H7 (cell line): ENCODE measurements around the gene PMVK. TPM values are rescaled to one million over a fixed set of nuclear protein-coding genes. Genes with fewer than 3 reads are reported as not detected.
"Not testable (repeated sequence)": the region's sequence is repeated elsewhere in the genome, so short reads cannot be mapped to it uniquely, and the experiment has no call there.

ENCODE experiments used
- DNase-seq: peaks from one replicate; pipeline ENCODE4 v3.0.0; 2012
- H3K27me3 ChIP-seq: 2 replicates; pipeline ENCODE4 v1.6.0; 2011; ENCODE audit warnings: mild to moderate bottlenecking, low read length; ENCODE audit not compliant: control insufficient read depth, insufficient read depth
- H3K36me3 ChIP-seq: replicated peaks from 2 replicates; pipeline ENCODE4 v1.5.1; 2011; ENCODE audit warnings: low read length; ENCODE audit not compliant: control insufficient read depth, insufficient read depth
- H3K4me3 ChIP-seq: 2 replicates; pipeline ENCODE4 v1.5.1; 2011; ENCODE audit warnings: low read depth, mild to moderate bottlenecking, control low read depth, low read length, moderate library complexity; ENCODE audit not compliant: insufficient read depth
- total RNA-seq: library from RNA; depleted of rRNA; stranded (reverse); fragments of >200 nt; shearing (Covaris generic); gene quantifications from 2 replicates; pipeline ENCODE4 v1.2.3, GENCODE V29; 2014; rRNA removed

The PMVK gene
- 7.3 and 9.8 TPM in 2 replicates for total RNA-seq

GRCh38 chr1:154936555-154937084 is at the start of gene PMVK:
Gene PMVK, minus strand, starts transcription at chr1:154936719. Its CDS starts 34 bp downstream, at chr1:154936685.
- no peaks in the 10 kb centered on the region for H3K27me3 ChIP-seq
- DNase-seq = peak; percentile 97
- no peaks in the 10 kb centered on the region for H3K36me3 ChIP-seq
- H3K4me3 ChIP-seq = peak within 1 kb of the TSS; percentile 76

- peak overlapping the region; percentile 97 for H3K4me3 ChIP-seq
- H3K36me3 ChIP-seq = peaks cover 27% of the 10 kb centered on the region
- H3K27me3 ChIP-seq = no peaks in the 10 kb centered on the region
- DNase-seq = peak; percentile 46
Measured at GRCh38 chr1:154983776-154984466, 47.4 kb upstream of the PMVK start.

GRCh38 chr1:154982897-154983648 is 46.6 kb upstream of the PMVK start, which contains the start of gene FLAD1:
Gene FLAD1, plus strand, starts transcription at chr1:154983344. Its CDS starts 351 bp downstream, at chr1:154983695.
- Histone ChIP-seq H3K27me3 (no peaks in the 10 kb centered on the region), H3K36me3 (peaks cover 22% of the 10 kb centered on the region), H3K4me3 (peak within 1 kb of the TSS; percentile 97)
- DNase-seq = peak; percentile 98

GRCh38 chr1:154982341-154982740 is 45.8 kb upstream of the PMVK start:
- Histone ChIP-seq H3K4me3 (peak overlapping the region; percentile 38), H3K36me3 (peaks cover 19% of the 10 kb centered on the region), H3K27me3 (no peaks in the 10 kb centered on the region)
- DNase-seq = no peak

- no peak for DNase-seq
- H3K27me3 ChIP-seq = no peaks in the 10 kb centered on the region
- H3K4me3 ChIP-seq = no peak overlapping the region
- peaks cover 13% of the 10 kb centered on the region for H3K36me3 ChIP-seq
Measured at GRCh38 chr1:154978360-154978759, 41.8 kb upstream of the PMVK start.

GRCh38 chr1:154977762-154978161 is 41.2 kb upstream of the PMVK start:
- H3K27me3 ChIP-seq, DNase-seq, H3K4me3 ChIP-seq: not testable (repeated sequence)
- peaks cover 13% of the 10 kb centered on the region for H3K36me3 ChIP-seq

- Histone ChIP-seq H3K27me3 (no peaks in the 10 kb centered on the region), H3K36me3 (peaks cover 13% of the 10 kb centered on the region), H3K4me3 (peak overlapping the region; percentile 96)
- peak; percentile 58 for DNase-seq
Measured at GRCh38 chr1:154975409-154976059, 39.0 kb upstream of the PMVK start.

- peak overlapping the region; percentile 96 for H3K4me3 ChIP-seq
- H3K27me3 ChIP-seq = no peaks in the 10 kb centered on the region
- H3K36me3 ChIP-seq = peaks cover 13% of the 10 kb centered on the region
- DNase-seq = peak; percentile 94
Measured at GRCh38 chr1:154974808-154975408, 38.4 kb upstream of the PMVK start.

- DNase-seq = peak; percentile 93
- Histone ChIP-seq H3K36me3 (peaks cover 9% of the 10 kb centered on the region), H3K27me3 (no peaks in the 10 kb centered on the region), H3K4me3 (peak within 1 kb of the TSS; percentile 96)
Measured at GRCh38 chr1:154974102-154974807, 37.7 kb upstream of the PMVK start, which contains the start of gene CKS1B. Gene CKS1B, plus strand, starts transcription at chr1:154974681. Its CDS starts 65 bp downstream, at chr1:154974746.

GRCh38 chr1:154973344-154974101 is 37.0 kb upstream of the PMVK start:
- peak overlapping the region; percentile 96 for H3K4me3 ChIP-seq
- H3K27me3 ChIP-seq = no peaks in the 10 kb centered on the region
- peak; percentile 76 for DNase-seq
- H3K36me3 ChIP-seq = peaks cover 7% of the 10 kb centered on the region

GRCh38 chr1:154972517-154973343 is 36.2 kb upstream of the PMVK start:
- DNase-seq = peak; percentile 80
- peaks cover 11% of the 10 kb centered on the region for H3K36me3 ChIP-seq
- H3K27me3 ChIP-seq = no peaks in the 10 kb centered on the region
- H3K4me3 ChIP-seq = peak overlapping the region; percentile 96

GRCh38 chr1:154972213-154972516 is 35.6 kb upstream of the PMVK start:
- peak overlapping the region; percentile 28 for H3K4me3 ChIP-seq
- H3K27me3 ChIP-seq = no peaks in the 10 kb centered on the region
- no peak for DNase-seq

More at GRCh38 chr1:154972213-154972516, 35.6 kb upstream of the PMVK start:
- peaks cover 14% of the 10 kb centered on the region for H3K36me3 ChIP-seq
